Stimulated activated CD4-positive, alpha-beta T cell treated with anti-CD3 and anti-CD28 coated beads, Interleukin-1b, Interleukin-23, amount 100 ng/mL, for 4 hours (primary cell): Measurements from ENCODE around the gene OR12D2.
"Not testable (repeated sequence)": the region's sequence is repeated elsewhere in the genome, so short reads cannot be mapped to it uniquely, and the experiment has no call there.

Source experiments
- DNase-seq, 2 donors: peaks; one replicate each; pipeline ENCODE4 v3.0.0-alpha.2; 2020; ENCODE audit warnings: low read depth in 2 of 2

Gene OR12D2, protein sequence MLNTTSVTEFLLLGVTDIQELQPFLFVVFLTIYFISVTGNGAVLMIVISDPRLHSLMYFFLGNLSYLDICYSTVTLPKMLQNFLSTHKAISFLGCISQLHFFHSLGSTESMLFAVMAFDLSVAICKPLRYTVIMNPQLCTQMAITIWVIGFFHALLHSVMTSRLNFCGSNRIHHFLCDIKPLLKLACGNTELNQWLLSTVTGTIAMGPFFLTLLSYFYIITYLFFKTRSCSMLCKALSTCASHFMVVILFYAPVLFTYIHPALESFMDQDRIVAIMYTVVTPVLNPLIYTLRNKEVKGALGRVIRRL

GRCh38 chr6:29395331-29395730 is at the start of gene OR12D2:
OR12D2 (plus strand) TSS chr6:29395631; CDS start chr6:29396700, 1,069 bp downstream.
- DNase-seq: no peak

- not testable (repeated sequence) for DNase-seq
Measured at GRCh38 chr6:29349348-29349747, 46.1 kb upstream of the OR12D2 start.

DNA sequence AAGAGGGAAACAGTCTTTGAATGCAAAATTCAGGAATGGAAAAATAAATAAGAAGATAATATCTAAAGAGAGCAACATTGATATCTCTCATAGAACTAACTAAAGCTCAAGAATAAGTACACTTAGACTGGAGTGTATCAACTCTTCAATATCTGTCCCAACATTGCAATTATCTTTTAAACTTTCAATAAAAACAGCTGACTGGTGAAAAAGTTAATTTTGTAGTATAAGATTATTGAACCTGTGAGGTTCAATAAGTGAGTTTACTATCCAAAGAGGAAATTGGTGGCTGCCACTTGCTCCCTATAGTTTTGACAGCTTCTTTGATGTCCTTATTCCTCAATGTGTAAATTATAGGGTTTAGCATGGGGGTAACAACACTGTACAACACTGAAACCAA is 40.5 kb upstream of the OR12D2 start:
- DNase-seq: no peak

DNA sequence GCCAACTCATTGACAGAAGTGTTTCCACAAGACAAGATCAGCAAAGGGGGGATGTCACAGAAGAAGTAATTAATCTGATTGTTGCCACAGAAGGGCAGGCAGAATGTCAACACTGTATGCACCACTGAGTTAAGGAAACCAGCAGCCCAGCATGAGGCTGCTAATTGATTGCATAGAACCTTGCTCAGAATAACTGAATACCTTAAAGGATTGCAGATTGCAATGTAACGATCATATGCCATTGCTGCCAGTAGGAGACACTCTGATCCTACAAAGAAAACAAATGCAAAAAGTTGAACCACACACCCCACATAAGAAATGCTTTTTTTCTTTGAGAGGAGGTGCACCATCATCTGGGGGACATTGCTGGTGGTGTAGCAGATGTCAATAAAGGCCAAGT is 39.8 kb upstream of the OR12D2 start:
- DNase-seq: no peak

DNA sequence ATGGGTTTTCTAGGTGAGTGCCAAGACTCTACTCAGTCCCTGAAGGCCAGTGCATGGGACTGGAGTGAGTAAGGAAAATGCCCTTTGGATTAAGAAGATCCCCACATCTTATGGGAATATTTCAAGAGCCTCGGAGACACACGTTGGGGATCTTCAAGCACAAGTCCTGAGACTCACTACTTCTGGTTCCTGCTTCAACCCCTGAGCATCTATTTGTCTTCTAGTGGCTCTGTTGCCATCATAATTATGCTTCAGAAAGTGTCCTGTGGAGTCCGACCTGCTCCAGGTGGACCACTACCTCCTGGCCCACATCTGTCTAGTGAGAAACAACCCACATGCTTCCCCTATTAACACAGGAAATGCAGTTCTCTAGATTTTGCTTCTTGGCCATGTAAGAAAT is 26.7 kb upstream of the OR12D2 start, which contains the start of gene OR5V1:
OR5V1 (minus strand) TSS at position 101 of the 400 bp plus-strand sequence. CDS start 12,670 bp downstream, outside the sequence.
- no peak for DNase-seq

- DNase-seq: no peak
Measured at GRCh38 chr6:29375191-29375590, 20.2 kb upstream of the OR12D2 start, which contains the start of gene OR12D3. OR12D3 (minus strand) TSS chr6:29375291; CDS start chr6:29375287, 4 bp downstream.

DNA sequence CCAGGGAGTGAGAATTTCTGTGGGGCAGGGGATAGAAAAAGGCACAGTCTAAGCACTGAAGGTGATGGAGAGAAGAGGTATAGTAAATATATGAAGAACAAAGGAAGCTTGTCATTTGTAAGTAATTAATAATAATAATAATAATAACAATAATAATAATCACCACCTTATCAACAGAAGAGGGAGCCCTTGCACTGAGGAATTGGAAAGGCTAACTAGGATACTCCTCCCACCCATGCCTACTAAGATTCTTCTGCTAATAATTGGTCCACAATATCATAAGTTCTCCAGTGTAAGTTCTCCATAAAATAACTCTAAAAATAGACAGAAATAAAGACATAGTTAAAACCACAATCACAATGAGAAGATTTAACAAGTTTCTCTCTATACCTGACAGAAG is 19.4 kb upstream of the OR12D2 start:
- no peak for DNase-seq

- no peak for DNase-seq
Measured at GRCh38 chr6:29388533-29388932, 6.9 kb upstream of the OR12D2 start.

DNA sequence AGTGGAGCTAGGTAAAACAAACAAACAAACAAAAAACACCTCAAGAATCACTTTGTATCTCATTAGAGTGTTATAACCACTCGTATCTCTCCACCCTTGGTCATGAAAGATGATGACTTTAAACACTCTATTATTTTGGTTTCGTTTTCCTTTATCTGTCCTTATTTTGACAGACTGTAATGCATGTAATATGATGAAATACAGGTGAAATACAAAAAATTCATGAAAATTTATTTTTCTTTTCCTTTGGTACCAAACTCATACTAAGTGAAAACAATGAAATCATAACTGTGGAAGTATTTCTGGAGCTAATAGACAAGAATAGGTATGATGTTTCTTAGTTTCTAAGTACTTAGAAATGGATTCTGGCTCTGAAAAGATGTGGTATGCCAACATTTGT is 4.1 kb downstream of the OR12D2 start:
- no peak for DNase-seq

GRCh38 chr6:29403801-29404200 is 8.4 kb downstream of the OR12D2 start:
- no peak for DNase-seq

GRCh38 chr6:29414588-29414987 is 19.2 kb downstream of the OR12D2 start, which contains the start of gene OR12D1:
OR12D1 (plus strand) TSS chr6:29414928.
- DNase-seq: no peak

DNA sequence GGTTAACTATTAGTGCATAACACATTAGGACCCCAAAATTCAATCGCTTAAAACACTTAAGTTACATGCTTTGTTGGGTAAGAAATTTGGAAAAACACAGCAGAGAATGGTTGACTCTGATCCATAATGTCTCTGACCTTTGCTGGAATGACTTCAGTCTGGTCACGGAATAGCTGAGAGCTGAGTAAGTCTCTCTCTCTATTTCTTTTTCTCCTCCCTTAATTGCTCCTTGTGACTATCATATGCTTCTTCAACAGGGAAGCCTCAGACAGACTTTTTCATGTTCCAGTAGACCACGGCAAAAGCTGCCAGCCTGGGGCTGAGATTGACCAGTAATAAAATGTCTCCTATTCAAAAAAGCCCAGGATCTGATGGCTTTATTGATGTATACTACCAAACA is 24.1 kb downstream of the OR12D2 start:
- DNase-seq: no peak

GRCh38 chr6:29424168-29424567 is 28.7 kb downstream of the OR12D2 start:
- DNase-seq: no peak

GRCh38 chr6:29424575-29424974 is 29.1 kb downstream of the OR12D2 start:
- no peak for DNase-seq

DNA sequence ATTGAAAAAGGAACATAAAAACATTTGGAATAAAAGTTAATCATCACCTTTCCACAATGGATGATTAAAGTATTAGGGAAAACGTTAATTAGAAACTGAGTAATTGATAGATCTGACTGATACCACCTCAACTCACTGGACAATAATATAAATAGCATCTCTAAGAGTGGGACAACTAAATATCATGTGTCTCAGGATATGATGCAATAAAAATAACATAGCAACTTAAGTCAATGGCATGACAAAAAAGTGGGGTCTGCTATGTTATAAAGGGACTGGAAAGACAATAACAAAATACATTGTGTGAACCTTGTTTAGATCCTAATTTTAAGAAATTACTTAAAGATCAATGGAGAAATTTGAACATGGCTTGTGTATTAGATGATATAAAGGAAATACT is 29.6 kb downstream of the OR12D2 start:
- no peak for DNase-seq

DNA sequence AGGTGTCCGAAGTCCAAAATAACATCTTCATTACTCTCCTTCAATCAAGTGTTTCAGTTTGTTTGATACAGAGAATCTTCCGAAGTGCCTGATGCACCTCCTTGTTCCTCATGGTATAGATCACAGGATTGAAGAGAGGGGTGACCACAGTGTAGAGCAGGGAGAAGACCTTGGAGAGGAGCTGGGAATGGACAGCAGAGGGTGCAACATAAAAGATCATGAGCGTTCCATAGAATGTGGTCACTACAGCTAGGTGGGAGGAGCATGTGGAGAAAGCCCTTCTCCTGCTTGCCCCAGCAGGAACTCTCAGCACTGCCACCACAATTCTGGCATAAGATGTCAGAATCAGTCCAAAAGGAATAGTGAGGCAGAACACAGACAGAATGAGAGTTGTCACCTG is 31.2 kb downstream of the OR12D2 start:
- DNase-seq: no peak

DNA sequence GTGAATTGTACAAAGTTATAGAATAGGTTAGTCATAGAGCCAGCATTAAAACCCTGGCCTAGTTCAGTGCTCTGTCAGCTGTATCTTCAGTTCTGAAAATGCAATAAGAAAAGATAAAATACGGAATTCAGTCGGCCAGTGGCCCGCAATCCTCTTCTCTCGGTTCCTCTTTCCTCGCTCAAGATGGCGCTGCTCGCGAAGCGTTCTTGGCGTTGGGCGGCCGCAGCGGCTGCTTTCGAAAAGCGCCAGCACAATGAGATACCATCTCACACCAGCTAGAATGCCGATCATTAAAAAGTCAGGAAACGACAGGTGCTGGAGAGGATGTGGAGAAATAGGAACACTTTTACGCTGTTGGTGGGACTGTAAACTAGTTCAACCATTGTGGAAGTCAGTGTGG is 41.3 kb downstream of the OR12D2 start:
- DNase-seq: not testable (repeated sequence)

DNA sequence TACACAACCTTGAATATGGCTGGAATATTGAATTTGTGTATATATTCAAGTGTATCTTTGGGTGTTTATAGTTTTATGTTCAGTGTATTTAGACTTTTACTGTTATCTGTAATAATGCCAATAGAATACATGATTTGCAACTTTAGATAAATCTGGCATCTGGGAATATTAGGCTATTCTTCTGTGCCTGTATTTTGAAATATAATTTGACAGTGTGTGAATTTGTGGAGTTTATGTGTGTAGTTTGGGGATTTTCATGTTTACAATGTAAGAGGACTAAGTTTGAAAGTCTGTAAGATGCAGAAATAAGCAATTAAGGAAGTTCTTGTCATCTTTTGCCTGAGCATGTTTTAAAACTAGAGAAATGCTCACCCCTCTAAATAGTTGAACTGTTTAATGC is 43.6 kb downstream of the OR12D2 start, which contains the start of gene OR10C1:
OR10C1 (plus strand) TSS at position 301 of the 400 bp plus-strand sequence. CDS start 710 bp downstream, outside the sequence.
- no peak for DNase-seq

GRCh38 chr6:29442719-29443118 is 47.3 kb downstream of the OR12D2 start:
- DNase-seq: no peak

DNA sequence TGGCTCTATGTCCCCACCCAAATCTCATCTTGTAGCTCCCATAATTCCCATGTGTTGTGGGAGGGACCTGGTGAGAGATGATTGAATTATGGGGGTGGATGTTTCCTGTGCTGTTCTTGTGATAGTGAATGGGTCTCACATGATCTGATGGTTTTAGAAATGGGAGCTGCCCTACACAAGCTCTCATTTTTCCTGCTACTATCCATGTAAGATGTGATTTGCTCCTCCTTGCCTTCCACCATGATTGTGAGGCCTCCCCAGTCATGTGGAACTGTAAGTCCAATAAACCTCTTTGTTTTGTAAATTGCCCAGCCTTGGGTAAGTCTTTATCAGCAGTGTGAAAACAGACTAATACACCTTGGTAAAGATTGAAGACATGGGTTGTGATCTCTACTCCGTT is 48.6 kb downstream of the OR12D2 start:
- DNase-seq: not testable (repeated sequence)
